ENCODE results near the gene MTFMT.

MTFMT gene

GRCh38 chr15:64987136-64987535 is 42.3 kb downstream of the MTFMT start:
- no peak for DNase-seq (ENCODE audit: low read depth in 2 of 2)

- no peak for DNase-seq (ENCODE audit: low read depth in 2 of 2)
Observed at GRCh38 chr15:64985366-64986033, 43.9 kb downstream of the MTFMT start.

GRCh38 chr15:64982472-64982871 is 47.0 kb downstream of the MTFMT start:
- DNase-seq (ENCODE audit: low read depth in 2 of 2) = no peak

DNA sequence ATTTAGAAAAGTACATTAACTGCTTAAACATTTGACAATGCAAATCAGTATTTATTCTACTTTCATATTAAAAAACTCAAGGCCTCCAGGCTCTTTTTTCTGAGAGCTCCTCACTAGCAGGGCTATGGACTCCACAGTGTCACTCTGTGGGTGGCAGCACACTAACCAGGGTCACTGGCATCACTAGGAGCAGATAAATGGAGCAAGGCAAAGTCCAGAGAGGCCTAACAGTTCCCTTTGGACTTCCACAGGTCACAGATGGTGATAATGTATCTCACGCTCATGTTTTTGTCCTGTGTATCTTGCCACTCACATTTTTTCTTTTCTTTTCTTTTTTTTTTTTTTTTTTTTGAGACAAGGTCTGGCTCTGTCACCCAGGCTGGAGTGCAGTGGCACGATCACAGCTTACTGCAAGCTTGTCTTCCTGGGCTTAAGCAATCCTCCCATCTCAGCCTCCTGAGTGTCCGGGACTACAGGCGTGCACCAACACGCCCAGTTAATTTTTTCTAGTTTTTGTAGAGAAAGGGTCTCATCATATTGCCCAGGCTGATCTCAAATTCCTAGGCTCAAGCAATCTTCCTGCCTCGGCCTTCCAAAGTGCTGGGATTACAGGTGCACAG is 47.5 kb downstream of the MTFMT start:
- DNase-seq (ENCODE audit: low read depth in 2 of 2) = no peak

GRCh38 chr15:64979252-64979710 is 50.2 kb downstream of the MTFMT start:
- DNase-seq (ENCODE audit: low read depth in 2 of 2) = no peak

- no peak for DNase-seq (ENCODE audit: low read depth in 2 of 2)
Observed at GRCh38 chr15:64975390-64975789, 54.0 kb downstream of the MTFMT start.

GRCh38 chr15:64970698-64971097 is 58.7 kb downstream of the MTFMT start:
- DNase-seq (ENCODE audit: low read depth in 2 of 2) = no peak

GRCh38 chr15:64969401-64969800 is 60.0 kb downstream of the MTFMT start:
- DNase-seq (ENCODE audit: low read depth in 2 of 2) = no peak

DNA sequence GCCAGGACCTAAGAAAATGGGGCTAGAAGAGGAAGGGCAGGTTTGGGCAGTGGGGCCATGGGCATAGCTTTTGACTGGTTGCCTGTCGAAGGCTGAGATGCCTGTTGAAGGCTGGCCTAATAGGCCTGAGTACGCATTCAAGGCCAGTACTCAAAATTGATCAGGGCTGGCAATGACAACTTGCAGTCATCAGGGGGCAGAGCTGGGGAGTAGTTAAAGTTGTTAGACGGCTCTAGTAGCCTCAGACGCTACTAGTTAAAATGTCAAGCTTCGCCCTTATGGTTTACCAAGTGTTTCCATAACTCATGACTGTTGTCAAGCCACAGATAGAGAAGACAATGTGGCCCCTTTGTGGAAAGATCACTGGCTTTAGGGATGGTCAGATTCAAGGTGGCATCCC is 68.4 kb downstream of the MTFMT start:
- DNase-seq (ENCODE audit: low read depth in 2 of 2) = no peak

DNA sequence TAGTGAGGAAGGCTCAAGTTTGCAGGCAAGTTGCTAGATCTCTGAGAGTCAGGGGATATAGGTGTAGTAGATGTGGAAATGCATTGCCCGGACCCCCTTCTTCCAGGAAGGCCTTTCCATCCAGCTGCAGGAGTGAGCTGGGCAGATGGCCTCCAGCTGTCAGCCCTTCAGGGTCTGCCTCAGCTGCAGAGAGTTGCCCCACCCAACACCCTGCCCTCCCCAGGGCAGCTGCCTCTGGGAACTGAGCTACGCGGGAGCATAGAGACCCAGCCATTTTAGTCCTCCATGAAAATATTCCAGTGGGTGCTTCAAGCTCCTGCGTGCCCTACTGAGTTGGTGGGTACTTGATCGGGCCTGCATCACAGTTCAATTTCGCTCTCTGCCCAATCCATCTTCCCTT is 69.3 kb downstream of the MTFMT start:
- no peak for DNase-seq (ENCODE audit: low read depth in 2 of 2)

GRCh38 chr15:64959128-64959527 is 70.3 kb downstream of the MTFMT start:
- no peak for DNase-seq (ENCODE audit: low read depth in 2 of 2)

- no peak for DNase-seq (ENCODE audit: low read depth in 2 of 2)
Observed at GRCh38 chr15:64954395-64954794, 75.0 kb downstream of the MTFMT start.

DNA sequence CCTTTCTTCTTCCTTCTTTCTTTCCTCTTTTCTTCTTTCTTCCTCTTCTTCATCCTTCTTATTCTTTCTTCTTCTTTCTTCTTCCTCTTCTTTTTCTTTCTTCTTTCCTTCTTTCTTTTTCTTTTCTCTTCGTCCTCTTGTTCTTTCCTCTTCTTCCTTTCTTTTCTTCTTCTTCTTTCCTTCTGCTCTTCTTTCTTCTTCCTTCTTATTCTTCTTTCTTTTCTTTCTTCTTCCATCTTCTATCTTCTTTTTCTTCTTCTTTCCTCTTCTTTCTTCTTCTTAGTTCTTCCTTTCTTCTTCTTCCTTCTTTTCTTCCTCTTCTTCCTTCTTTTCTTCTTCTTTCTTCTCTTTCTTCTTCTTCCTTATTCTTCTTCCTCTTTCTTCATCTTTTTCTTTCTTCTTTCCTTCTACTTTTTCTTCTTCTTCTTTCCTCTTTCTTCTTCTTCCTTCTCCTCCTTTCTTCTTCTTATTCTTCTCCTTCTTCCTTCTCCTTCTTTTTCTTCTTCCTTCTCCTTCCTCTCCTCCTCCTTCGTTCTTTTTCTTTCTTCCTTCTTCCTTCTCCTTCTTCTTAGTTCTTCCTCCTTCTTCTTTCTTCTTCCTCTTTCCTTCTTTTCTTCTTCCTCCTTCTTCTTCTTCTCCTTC is 77.5 kb downstream of the MTFMT start:
- no peak for DNase-seq (ENCODE audit: low read depth in 2 of 2)

Measured in activated CD8-positive, alpha-beta memory T cell treated with anti-CD3 and anti-CD28 coated beads for 4 hours (primary cell).